ENCODE data around the gene S1PR4.

Gene S1PR4

GRCh38 chr19:3178377-3178972 lies at the start of gene S1PR4:
TSS of gene S1PR4 (plus strand) at chr19:3178769. CDS start at chr19:3178793, 24 bp downstream.
- no peak for FAIRE-seq

GRCh38 chr19:3129112-3129511 lies 49.5 kb upstream of the S1PR4 start:
- peak; percentile 94 for FAIRE-seq

- no peak for FAIRE-seq
Measured at GRCh38 chr19:3131168-3131567, 47.4 kb upstream of the S1PR4 start.

- no peak for FAIRE-seq
Measured at GRCh38 chr19:3132971-3133792, 45.4 kb upstream of the S1PR4 start.

- no peak for FAIRE-seq
Measured at GRCh38 chr19:3133793-3134116, 44.8 kb upstream of the S1PR4 start.

- FAIRE-seq: no peak
Measured at GRCh38 chr19:3135961-3136683, 42.4 kb upstream of the S1PR4 start, which contains the start of gene GNA15. TSS of gene GNA15 (plus strand) at chr19:3136033. CDS start at chr19:3136451, 418 bp downstream.

GRCh38 chr19:3136684-3137055 lies 41.9 kb upstream of the S1PR4 start:
- no peak for FAIRE-seq

- no peak for FAIRE-seq
Measured at GRCh38 chr19:3137119-3137518, 41.5 kb upstream of the S1PR4 start.

- no peak for FAIRE-seq
Measured at GRCh38 chr19:3138268-3138667, 40.3 kb upstream of the S1PR4 start.

GRCh38 chr19:3140667-3141038 lies 37.9 kb upstream of the S1PR4 start:
- no peak for FAIRE-seq

- no peak for FAIRE-seq
Measured at GRCh38 chr19:3142292-3142670, 36.3 kb upstream of the S1PR4 start.

GRCh38 chr19:3142781-3143337 lies 35.7 kb upstream of the S1PR4 start:
- FAIRE-seq: no peak

- FAIRE-seq: no peak
Measured at GRCh38 chr19:3145909-3146676, 32.5 kb upstream of the S1PR4 start.

GRCh38 chr19:3146677-3147100 lies 31.9 kb upstream of the S1PR4 start:
- no peak for FAIRE-seq

- FAIRE-seq: no peak
Measured at GRCh38 chr19:3148503-3148902, 30.1 kb upstream of the S1PR4 start.

- FAIRE-seq: no peak
Measured at GRCh38 chr19:3149089-3149488, 29.5 kb upstream of the S1PR4 start.

- FAIRE-seq: no peak
Measured at GRCh38 chr19:3149526-3150505, 28.8 kb upstream of the S1PR4 start.

- no peak for FAIRE-seq
Measured at GRCh38 chr19:3150739-3151329, 27.7 kb upstream of the S1PR4 start.

- no peak for FAIRE-seq
Measured at GRCh38 chr19:3151563-3152418, 26.8 kb upstream of the S1PR4 start.

- no peak for FAIRE-seq
Measured at GRCh38 chr19:3152419-3152780, 26.2 kb upstream of the S1PR4 start.
